HEK293 (cell line): ENCODE results near the gene ADA.
"Not testable (repeated sequence)": the region's sequence is repeated elsewhere in the genome, so short reads cannot be mapped to it uniquely, and the experiment has no call there.

Source experiments
- ZNF362 ChIP-seq: fragments of 450-650 bp; formaldehyde crosslinking; IDR thresholded peaks from 2 replicates; pipeline ENCODE4 v1.5.1; 2016; ENCODE audit warnings: missing biosample characterization, missing genetic modification characterization
- ZNF366 ChIP-seq: fragments of 450-650 bp; formaldehyde crosslinking; conservative IDR thresholded peaks from 2 replicates; pipeline ENCODE4 v1.5.1; 2016; ENCODE audit warnings: missing biosample characterization, missing genetic modification characterization

GRCh38 chr20:44670851-44671250, 19.4 kb upstream of the ADA start:
- not testable (repeated sequence) for TF ChIP-seq ZNF362, ZNF366 (tag by site-specific recombination)
